GM12878 (cell line): ENCODE data around the gene PHF14. TPM values are rescaled to one million over a fixed set of nuclear protein-coding genes. Genes with fewer than 3 reads are reported as not detected.

ENCODE experiments used
- ATF3 ChIP-seq: IDR thresholded peaks from 2 replicates; pipeline ENCODE4 v1.6.1; 2011; ENCODE audit warnings: low read depth, mild to moderate bottlenecking, low read length, moderate library complexity, borderline replicate concordance; ENCODE audit errors: extremely low read depth
- BCL11A ChIP-seq: IDR thresholded peaks from 2 replicates; pipeline ENCODE4 v1.6.1; 2011; ENCODE audit warnings: low read depth, low read length
- CHD1 ChIP-seq: IDR thresholded peaks from 2 replicates; pipeline ENCODE4 v1.6.1; 2012; ENCODE audit warnings: low read depth, low read length, improper control_type of control experiment
- CHD2 ChIP-seq: IDR thresholded peaks from 2 replicates; pipeline ENCODE4 v1.6.1; 2011; ENCODE audit warnings: low read depth, low read length, improper control_type of control experiment, borderline replicate concordance
- CREB1 ChIP-seq: IDR thresholded peaks from 2 replicates; pipeline ENCODE4 v1.6.1; 2012; ENCODE audit warnings: low read depth, mild to moderate bottlenecking, inconsistent platforms
- E2F4 ChIP-seq: IDR thresholded peaks from 2 replicates; pipeline ENCODE4 v1.6.1; 2012; ENCODE audit warnings: low read depth, low read length, improper control_type of control experiment
- E4F1 ChIP-seq: fragments of 450-650 bp; IDR thresholded peaks from 2 replicates; pipeline ENCODE4 v1.6.1; 2018; ENCODE audit warnings: borderline replicate concordance, mild to moderate bottlenecking; ENCODE audit not compliant: partially characterized antibody
- EP300 ChIP-seq, 2 experiments: fragments of 150-350 bp in 1 of 2; IDR thresholded peaks; 2 replicates each; pipeline ENCODE4 v1.6.1; 2011 to 2012; ENCODE audit warnings: low read depth in 2 of 2, low read length in 2 of 2, borderline replicate concordance in 1 of 2, improper control_type of control experiment in 1 of 2, inconsistent platforms in 1 of 2; ENCODE audit not compliant: control insufficient read depth in 1 of 2
- GABPA ChIP-seq: IDR thresholded peaks from 2 replicates; pipeline ENCODE4 v1.6.1; 2014; ENCODE audit warnings: antibody characterized with exemption, low read depth, mild to moderate bottlenecking, inconsistent platforms
- GATAD2B ChIP-seq: fragments of 450-650 bp; conservative IDR thresholded peaks from 2 replicates; pipeline ENCODE4 v1.6.1; 2017; ENCODE audit warnings: low read depth, mild to moderate bottlenecking, moderate library complexity
- HDAC2 ChIP-seq: fragments of 200-600 bp; sonication (generic); IDR thresholded peaks from 2 replicates; pipeline ENCODE4 v1.6.1; 2017
- IRF3 ChIP-seq: fragments of 450-650 bp; IDR thresholded peaks from 2 replicates; pipeline ENCODE4 v1.6.1; 2014; ENCODE audit warnings: mild to moderate bottlenecking
- JUND ChIP-seq: IDR thresholded peaks from 2 replicates; pipeline ENCODE4 v1.6.1; 2012; ENCODE audit warnings: low read depth, mild to moderate bottlenecking, low read length, improper control_type of control experiment, moderate library complexity
- KAT2A ChIP-seq: conservative IDR thresholded peaks from 2 replicates; pipeline ENCODE4 v1.6.1; 2011; ENCODE audit warnings: low read depth, low read length; ENCODE audit not compliant: control insufficient read depth
- MEF2A ChIP-seq: IDR thresholded peaks from 2 replicates; pipeline ENCODE4 v1.6.1; 2011; ENCODE audit warnings: low read depth, mild to moderate bottlenecking, low read length, moderate library complexity; ENCODE audit not compliant: insufficient read depth
- NR2C2 ChIP-seq: IDR thresholded peaks from 2 replicates; pipeline ENCODE4 v1.6.1; 2011; ENCODE audit warnings: borderline replicate concordance, low read depth; ENCODE audit not compliant: control insufficient read depth, insufficient read length
- PML ChIP-seq: IDR thresholded peaks from 2 replicates; pipeline ENCODE4 v1.6.1; 2012; ENCODE audit warnings: low read length, inconsistent platforms
- POLR2AphosphoS2 ChIP-seq: IDR thresholded peaks from 2 replicates; pipeline ENCODE4 v1.6.1; 2011; ENCODE audit warnings: low read depth, mild to moderate bottlenecking, low read length, improper control_type of control experiment, moderate library complexity
- RAD51 ChIP-seq: fragments of 450-650 bp; IDR thresholded peaks from 2 replicates; pipeline ENCODE4 v1.6.1; 2016; ENCODE audit warnings: moderate library complexity, mild to moderate bottlenecking, inconsistent platforms
- RFX5 ChIP-seq: IDR thresholded peaks from 2 replicates; pipeline ENCODE4 v1.6.1; 2011; ENCODE audit warnings: low read depth, low read length, improper control_type of control experiment
- SMC3 ChIP-seq: IDR thresholded peaks from 2 replicates; pipeline ENCODE4 v1.6.1; 2011; ENCODE audit warnings: low read length, improper control_type of control experiment, borderline replicate concordance
- SRF ChIP-seq, 2 experiments: IDR thresholded peaks; 2 replicates each; pipeline ENCODE4 v1.6.1; 2011; ENCODE audit warnings: low read depth in 2 of 2, low read length in 2 of 2, mild to moderate bottlenecking in 1 of 2, moderate library complexity in 1 of 2
- USF1 ChIP-seq: IDR thresholded peaks from 2 replicates; pipeline ENCODE4 v1.6.1; 2011; ENCODE audit warnings: borderline replicate concordance, low read depth, mild to moderate bottlenecking, moderate library complexity, mixed read lengths, low read length; ENCODE audit not compliant: insufficient read depth; ENCODE audit errors: extremely low read length
- ZNF217 ChIP-seq: fragments of 450-650 bp; IDR thresholded peaks from 2 replicates; pipeline ENCODE4 v1.6.1; 2017; ENCODE audit warnings: antibody characterized with exemption, mild to moderate bottlenecking
- polyA plus RNA-seq, 11 experiments: library from polyadenylated mRNA; depleted of rRNA in 4 of 11; unstranded in 6 of 11; stranded (reverse) in 5 of 11; fragments of >200 nt; fragmentation: Nextera tagmentation in 4 of 11; fragmentation: Illumina TruSeq in 1 of 11; extraction: Ambion mirVana in 4 of 11; extraction: Trizol in 1 of 11; gene quantifications; 1 replicate in 1 of 11; 2 replicates in 10 of 11; pipeline versions ENCODE4 v1.2.1 to v1.2.3, GENCODE V29; 2011 to 2016; ENCODE audit warnings: inconsistent platforms in 2 of 11, missing spikeins in 2 of 11, low read depth in 1 of 11
- total RNA-seq, 4 experiments: library from RNA; depleted of rRNA in 3 of 4; stranded (reverse); fragments of >200 nt in 3 of 4; fragmentation: Illumina TruSeq in 1 of 4; extraction: Trizol in 1 of 4; gene quantifications; 2 replicates each; pipeline versions ENCODE4 v1.2.1 to v1.2.3, GENCODE V29; 2013 to 2021

PHF14 gene
- total and polyA plus RNA-seq, 10 of the 15 experiments (the other 5 are each of a cell fraction or from before 2014, with no cell fraction given), result 21.3 to 47.1 (median 29.9) TPM

- TF ChIP-seq IRF3 (peak; percentile 65), PML (peak; percentile 97), ATF3 (0 out of 2 replicates have a peak, but pooled peaks have one; percentile 0), NR2C2 (no peak), SMC3 (peak; percentile 5; the same call in 1 of the 2 replicates), EP300 (IDR thresholded peaks at IDR 0.05; ENCODE audit: borderline replicate concordance in 1 of 2, control insufficient read depth in 1 of 2, low read depth in 2 of 2, low read length in 2 of 2) (peak in 1 of 2 experiments; percentile 45; a peak in 2 of 4 replicates), E4F1 (peak; percentile 80), POLR2AphosphoS2 (peak; percentile 92), SRF (IDR thresholded peaks at IDR 0.05; ENCODE audit: low read depth in 2 of 2, low read length in 2 of 2) (no peak), GATAD2B (peak; percentile 77), BCL11A (peak; percentile 60; the same call in 1 of the 2 replicates), RFX5 (peak; percentile 54; the same call in 1 of the 2 replicates), RAD51 (no peak), CREB1 (peak; percentile 55; the same call in 1 of the 2 replicates), CHD1 (no peak), JUND (no peak), ZNF217 (no peak; the same call in 1 of the 2 replicates), HDAC2 (no peak), USF1 (no peak), MEF2A (peak; percentile 77), E2F4 (peak; percentile 63; the same call in 1 of the 2 replicates), CHD2 (no peak; the same call in 1 of the 2 replicates), GABPA (no peak), KAT2A (no peak)
Observed at GRCh38 chr7:10939911-10940703, 33.6 kb upstream of the PHF14 start (continued).
